Measurements from ENCODE around the gene CEP43.
A peak's percentile ranks its signal among the peaks of the same experiment; 100 is the strongest.

The CEP43 gene

DNA sequence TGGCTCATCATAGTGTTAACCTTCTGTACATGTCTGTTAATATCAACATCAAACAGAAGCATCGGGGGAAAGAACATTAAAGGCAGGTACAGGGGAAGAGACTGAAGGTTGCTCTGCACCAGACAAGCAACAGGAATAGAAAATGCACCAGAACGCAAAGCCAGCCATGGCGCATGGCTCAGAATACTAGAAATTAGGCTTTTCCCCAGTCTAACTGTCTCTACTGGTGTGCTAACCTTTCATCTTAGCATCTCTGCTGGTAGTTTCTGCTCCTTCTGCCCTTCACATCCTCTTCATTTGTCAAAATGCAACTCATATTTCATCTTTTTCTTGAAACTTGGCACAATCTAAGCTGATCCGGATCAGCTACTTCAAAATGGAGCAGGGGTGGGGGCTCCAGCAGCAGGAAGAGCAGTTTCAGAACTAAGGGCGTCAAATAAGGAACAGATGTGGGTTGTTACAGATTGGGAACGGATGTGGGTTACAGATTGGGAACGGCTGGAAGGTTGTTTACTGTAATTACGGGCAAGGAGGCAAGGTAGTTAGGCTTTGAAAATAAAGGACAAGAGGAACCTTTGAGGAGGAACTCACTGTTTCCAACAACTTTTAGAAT is 29.7 kb upstream of the CEP43 start:
- DNase-seq: no peak

DNA sequence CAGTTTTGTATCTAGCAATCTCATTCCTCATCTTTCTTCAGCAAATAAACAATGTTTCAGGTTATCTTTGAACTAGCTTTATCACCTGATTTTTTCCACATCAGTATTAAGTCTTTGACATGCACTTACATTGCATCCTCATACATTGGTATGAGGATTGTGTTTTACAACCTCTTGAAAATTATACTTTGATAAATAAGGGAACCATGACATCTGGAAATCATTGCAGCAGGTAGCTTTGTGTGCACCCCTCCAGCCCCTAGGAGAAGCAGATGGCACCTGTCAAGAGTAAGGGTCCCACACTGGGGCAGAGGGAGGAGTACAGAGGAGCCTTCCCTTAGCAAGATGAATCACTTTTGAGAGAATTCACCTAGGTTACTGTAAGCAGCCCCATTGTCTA is 29.1 kb upstream of the CEP43 start:
- no peak for DNase-seq

DNA sequence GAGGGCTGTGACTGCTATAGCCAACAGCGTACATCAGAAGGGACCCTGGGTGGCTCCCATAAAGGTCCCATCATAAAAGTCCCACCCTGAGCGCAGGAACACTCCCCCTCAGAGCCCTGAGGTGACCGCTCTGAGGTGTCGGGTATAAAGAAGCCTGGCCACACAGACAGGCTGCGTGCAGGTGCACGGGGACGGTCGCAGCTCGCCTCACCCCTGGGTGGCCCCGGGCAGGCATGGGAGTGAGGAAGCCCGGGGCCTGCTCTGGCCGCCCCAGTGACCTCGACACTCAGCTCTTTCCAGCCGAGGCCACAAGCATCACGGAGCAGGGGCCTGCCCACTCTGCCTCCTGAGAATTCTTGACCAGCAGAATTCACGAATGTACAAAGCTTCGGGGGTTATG is 28.4 kb upstream of the CEP43 start:
- no peak for DNase-seq

DNA sequence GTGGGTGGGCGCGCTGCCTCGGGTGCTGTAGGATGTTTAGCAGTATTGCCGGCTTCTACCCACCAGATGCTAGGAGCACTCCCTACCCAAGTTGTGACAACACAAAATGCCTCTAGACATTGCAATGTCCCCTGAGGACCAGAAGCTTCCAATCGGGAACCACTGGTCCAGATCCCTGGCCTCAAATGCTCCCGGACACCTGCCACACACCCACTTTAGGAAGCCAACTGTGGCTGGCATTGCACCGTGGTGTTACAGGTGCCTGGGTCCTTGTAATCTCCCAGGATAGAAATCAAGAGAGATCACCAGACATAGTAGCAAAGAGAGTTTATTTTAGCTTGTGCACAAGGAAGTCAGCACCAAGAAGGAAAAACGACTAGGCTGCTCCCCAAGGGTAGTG is 27.9 kb upstream of the CEP43 start:
- DNase-seq: no peak

DNA sequence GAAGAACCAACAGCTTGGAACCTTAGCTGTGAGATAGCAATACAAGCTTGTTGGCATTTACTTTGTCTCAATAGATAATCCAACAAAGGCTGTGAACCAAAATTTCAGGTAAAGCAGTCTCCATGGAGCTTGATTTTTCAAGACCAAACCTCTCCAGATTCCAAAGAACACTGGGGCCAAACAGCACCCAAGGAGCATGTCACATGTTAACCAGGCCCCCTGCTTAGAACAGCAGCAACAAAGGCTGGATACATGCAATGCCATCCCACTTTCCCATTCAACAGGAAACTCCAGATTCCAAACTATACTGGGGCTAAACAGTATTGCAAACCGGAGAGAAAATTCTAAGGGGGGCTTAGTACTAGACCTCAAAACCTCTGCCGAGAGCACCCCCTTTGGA is 27.1 kb upstream of the CEP43 start:
- DNase-seq: no peak

DNA sequence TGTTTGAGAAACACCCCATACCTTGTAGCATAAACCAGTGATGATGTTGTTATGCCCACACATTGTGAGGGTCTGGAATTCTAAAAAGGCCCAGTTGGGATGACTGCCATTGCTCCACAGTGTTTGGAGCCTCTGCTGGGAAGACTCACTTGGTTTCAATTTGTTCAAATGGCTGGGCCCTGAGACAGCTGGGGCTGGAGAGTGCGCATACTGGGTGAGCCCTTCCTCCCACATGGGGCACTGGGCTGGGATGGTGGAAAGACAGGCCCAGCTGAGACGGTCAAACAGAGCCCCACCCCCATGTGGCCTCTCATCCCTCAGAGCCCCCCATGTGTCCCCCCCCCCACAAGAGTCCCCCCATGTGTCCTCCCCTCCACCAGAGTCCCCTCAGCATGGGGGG is 22.6 kb upstream of the CEP43 start:
- no peak for DNase-seq

DNA sequence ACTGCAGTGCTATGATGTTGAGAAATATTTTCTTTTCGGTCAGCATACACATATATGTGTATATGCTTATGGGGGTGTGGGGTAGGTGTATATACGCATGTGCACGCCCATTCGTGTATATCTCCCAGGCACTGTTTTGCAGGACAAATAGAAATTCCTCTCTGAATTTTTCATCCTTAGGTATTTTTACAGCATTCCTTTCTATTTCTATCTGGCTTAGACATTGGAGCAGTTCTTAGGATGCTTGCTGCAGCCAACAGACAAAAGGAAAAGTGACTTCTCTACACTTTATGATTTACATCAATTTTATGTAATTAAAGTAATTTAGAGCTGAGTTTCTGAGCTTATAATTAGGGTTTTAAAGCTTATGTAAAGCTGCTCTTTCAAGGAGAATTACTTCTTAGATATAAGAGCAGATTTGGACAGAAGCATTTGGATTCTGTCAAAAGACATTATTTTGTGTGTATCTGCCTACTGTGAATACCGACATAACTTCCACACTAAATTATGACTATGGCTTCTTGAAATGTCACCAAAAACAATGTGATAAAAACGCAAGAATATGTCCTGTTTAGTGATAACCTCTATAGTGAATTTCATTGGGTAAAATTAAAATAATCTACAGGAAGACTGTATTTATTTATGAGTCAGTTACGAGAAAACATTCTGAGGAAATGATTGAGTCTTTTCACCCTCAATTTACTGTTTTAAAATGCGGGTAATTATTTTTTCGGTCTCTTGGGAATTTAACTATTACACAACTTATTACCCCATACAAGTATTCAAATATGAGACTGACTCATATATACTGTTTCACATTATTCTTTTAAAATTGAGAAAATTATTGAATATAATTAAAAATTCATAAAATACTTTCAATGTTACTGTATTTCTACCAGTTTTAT is 21.3 kb upstream of the CEP43 start:
- no peak for DNase-seq

DNA sequence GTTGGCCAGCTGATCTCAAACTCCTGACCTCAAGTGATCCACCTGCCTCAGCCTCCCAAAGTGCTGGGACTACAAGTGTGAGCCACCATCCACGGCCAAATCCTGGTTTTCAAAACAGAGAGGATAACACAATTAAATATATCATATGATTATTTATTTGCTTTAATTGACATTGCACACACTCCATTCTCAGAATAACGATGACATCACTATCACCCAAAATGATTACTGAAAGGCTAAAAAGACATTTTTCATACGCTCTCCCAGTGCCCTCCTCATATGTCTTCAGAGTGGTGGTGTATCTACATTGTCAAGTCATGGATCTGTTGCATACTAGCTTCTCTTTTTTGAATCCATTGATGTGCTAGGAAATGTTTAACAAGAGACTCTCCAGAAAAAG is 18.5 kb upstream of the CEP43 start:
- DNase-seq: no peak

DNA sequence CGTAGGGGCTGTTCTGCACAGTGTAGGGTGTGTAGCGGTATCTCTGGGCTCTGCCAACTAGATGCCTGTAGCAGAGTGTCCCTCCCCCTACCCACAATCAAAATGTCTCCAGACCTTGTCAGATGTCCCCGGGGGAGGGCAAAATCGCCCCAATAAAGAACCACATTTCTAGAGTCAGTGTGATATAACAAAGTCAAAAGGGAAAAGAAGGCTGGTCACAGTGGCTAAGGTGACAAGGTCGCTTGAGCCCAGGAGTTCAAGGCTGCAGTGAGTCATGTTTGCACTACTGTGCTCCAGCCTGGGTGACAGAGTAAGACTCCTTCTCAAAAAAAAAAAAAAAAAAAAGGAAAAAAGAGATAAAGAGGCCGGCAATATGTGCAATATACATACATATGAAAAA is 11.7 kb upstream of the CEP43 start:
- DNase-seq: no peak

DNA sequence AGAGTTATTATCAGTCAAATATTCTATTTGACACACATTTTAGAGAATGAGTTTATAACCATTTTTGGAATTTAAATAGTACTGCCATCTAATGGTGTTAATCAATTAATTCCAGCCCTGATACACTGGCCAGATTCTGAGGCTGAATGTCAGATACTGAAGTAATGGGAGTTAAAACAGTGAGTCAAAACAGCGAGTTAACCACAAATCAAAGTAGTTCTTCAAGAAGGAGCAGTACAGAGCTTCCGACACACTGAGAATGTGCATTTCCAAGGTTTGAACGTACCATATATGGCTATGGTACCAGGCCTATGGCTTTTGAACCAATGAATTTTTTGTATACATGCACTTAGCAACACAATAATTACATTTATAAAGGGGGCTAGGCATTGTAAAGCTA is 11.3 kb upstream of the CEP43 start:
- DNase-seq: no peak

DNA sequence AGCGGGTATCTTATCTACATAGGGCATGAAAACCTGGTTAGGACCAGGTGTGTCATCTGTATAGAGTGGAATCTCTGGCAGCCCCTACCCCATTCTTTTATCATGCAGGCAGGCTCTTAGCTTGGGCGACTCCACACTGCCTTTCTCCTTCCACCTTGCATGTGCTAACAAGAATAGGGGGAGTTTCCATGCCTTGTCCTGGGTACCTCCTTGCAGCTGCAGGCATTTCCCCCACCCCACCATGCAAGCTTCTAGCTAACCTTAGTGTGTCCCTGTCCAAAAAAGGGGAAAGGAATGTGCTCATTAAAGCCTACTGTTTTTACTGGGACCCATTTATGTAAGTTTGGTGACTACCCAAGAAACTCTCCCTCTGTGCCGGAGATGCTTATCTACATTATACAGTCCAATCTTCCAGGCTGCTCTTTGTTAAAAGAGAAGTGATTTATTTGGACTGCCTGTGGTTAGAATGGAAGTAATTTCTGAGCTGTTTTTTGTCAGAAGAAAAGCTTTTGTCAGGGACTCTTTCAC is 10.5 kb upstream of the CEP43 start:
- no peak for DNase-seq

DNA sequence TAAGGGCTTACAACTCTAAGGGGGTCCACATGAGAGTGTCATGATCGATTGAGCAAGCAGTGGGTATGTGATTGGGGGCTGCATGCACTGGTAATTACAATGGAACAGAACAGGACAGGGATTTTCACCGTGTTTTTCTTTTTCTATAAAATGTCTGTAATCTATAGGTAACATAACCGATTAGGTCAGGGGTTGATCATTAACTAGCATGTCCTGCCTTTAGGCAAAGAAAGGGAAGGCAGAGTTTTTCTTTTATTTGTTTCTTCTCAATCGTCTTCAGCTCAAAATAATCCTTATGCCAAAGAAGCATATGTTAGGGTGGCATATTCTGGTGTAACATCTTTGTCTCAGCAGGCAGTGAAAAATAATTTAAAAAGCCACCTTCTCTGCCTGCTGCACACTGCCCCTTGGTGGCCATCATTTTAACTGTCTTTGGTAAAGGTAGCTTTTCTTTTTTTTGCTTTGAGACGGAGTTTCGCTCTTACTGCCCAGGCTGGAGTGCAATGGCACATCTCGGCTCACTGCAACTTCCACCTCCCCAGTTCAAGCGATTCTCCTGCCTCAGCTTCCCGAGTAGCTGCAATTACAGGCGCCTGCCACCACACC is 9.7 kb upstream of the CEP43 start:
- no peak for DNase-seq

DNA sequence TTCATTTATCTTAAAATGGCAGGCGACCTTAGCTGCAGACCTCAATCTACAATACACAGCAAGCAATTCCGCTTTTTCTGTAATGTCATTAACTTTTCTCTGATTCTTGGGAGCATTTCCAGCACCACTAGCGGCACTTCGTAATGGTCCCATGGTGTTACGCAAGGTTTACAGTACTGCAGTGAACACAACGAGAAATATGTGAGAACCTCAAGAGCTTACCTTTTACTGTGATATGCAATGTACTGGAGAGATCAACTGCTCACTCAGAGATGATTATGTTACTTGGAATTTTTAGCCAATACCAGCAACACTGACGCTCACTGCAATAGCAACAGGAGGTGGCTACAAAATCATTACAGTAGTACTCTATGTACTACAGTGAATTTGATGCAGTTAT is 2.8 kb upstream of the CEP43 start:
- no peak for DNase-seq

DNA sequence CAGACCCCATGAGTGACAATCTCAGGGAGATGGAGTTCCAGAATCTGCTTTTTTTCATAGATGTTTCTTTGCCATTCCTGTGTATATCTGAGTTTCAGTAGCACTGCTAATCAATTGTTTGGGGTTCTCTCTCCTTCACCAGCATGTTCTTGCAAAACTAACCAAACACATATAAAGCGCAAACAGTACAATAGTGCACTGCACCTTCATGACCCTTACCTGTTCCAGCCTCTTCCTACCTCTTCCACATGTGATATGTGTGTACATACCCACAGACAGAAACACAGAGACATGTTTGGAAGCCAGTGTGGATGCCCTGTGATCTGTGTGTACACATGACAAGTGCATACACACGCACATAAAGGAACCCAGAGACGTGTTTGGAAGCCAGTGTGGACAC is 1.8 kb upstream of the CEP43 start:
- DNase-seq: no peak

DNA sequence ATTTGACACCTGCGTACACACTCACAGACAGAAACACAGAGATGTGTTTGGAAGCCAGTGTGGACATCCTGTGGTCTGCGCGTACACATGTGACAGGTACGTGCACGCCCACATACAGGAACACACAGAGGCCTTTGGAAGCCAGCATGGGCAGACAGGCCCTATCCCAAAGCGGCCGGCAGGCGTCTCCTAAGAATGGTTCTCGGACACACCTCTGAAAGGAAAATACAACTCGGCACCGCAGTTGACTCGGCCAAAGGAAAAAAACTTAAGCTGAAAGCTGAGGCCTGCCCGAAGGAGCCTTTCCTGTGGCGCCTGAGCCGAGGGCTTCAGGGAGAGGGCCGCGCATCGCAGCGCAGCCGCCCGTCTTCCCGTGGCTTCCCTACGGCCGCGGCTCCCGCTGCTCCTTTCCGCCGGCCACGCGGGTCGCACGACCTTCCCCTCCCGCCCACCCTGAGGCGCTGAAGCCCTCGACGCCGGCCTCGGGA is 1.4 kb upstream of the CEP43 start:
- peak; percentile 16 for DNase-seq

DNA sequence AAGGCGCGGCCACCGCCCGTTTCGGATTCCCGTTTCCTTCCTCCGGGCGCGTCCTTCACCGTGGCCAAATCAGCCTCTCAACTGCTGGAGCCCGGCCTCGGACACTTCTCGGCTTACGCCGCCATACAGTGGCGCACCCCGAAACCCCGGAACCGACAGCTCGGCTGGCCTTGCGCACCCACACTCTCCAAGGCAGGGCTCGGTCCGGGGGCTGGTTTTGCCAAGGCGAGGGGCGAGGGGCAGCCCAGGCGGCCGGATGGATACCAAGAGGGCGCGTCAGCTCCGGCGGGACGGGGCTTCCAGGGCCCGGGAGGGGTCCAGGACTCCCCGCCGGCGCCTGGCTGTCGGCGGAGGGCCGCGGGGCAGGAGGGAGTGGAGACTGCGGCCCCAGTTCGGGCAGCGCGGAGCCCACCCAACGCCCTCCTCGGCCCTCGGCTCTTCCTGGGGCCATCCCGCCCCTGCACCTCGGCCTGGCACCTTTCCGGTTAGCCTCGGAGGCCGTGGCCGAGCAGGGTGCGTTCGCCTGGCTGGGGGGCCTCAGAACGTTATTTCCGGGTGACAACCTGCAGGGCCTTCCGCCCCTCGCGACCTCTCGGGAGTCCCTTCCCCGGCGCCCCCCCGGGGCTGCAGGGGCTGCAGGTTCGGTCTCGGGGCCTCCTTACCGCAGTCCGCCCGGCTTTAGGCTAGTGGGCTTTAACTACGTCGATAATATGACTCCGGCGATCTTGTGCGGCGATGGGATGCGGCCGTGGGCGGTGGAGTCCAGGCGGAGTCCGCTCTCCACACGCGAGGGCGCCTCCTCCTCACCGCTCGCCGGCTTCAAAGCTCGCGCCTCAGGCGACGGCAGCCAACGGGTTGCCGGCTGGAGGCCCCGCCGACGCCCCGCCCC is 697 bp upstream of the CEP43 start:
- DNase-seq: no peak

DNA sequence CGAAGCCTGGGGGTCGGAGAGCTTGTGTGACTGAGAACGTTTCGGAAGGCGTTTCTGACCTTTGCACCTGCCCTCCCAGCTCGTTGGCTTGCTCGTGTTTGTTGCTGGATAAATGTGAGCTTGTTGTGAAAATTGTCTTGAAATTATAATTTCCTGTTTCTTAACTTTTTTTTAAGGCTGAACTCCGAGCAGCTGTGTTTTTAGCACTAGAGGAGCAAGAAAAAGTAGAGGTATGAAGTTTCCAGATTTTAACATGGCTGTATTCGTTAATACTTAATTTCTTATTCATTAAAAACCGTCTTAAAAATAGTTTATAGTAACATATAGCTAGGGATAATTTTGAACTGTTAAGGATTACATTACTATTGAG is 672 bp downstream of the CEP43 start:
- no peak for DNase-seq

DNA sequence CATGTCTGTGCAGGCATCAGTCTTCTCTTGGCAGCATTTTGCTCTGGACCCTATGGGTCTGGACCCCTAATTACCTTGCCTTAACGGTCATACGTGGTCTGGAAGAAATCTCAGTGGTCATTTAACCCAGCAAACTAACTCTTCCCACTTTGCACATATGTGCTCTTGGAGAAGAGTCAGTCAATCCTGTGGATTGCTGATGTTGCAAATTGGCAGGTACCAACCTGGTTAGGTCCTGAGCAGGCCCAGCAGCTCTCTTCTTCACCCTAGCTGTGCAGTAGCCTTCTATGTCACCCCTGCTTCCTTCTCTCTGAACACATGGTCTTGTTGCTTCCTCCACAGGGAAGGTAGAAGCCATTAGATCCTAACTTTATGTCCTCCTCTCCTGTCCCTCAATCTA is 1.6 kb downstream of the CEP43 start:
- no peak for DNase-seq

DNA sequence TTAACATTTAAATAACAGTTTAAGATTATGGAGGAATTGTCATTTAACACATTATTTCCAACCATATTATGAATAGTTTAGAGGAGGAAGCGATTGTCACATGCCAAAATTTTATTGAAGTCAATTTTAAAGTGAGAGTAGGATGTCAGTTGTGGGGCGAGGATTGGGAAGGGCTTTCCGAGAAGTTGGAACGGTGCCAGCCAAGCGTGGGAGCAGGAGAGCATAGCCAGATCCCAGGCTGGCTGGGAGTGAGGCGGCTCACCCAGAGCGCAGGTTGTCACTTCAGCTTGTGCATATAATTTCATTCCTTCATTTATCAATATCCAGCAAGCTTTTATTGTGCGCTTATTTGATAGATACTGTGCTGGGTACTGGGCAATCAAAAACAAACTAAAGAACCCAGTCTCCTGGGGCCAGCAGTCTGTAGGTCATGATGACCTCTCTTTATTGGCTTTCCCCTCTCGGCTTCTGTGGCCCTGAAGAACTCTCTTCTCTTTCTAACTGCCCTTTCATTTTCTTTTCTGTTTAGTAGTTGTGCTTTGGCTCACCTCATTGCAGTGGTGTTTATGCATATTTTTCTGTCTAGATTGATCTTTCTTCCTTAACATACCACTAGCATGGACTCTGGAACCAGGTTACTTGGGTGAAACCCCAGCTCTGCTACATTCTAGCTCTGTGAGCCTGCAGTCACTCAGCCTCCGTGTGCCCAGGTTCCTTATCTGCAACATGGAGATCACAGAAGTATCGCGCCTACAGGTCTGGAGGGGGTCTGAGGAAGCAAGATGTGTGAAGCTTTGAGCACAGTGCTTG is 6.4 kb downstream of the CEP43 start:
- DNase-seq: no peak

DNA sequence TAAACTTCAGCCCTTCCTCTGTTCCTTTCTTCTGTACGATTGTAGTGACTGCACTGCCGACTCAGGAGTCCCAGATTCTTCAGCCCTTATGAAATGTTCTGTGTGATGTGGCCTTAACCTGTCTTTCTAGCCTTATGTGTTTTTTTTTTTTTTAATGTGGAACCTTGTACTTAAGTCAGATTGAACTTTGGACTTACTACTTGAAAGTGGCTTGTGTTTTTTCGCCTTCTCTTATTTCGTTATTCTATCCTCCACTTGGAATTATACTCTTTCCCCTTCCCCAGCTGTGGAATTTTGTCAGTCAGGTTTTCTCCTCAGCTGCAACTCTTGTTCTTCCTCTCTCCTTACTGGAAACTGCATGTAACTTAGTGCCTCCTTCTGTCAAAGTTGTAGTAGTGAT is 8.8 kb downstream of the CEP43 start:
- DNase-seq: no peak

DNA sequence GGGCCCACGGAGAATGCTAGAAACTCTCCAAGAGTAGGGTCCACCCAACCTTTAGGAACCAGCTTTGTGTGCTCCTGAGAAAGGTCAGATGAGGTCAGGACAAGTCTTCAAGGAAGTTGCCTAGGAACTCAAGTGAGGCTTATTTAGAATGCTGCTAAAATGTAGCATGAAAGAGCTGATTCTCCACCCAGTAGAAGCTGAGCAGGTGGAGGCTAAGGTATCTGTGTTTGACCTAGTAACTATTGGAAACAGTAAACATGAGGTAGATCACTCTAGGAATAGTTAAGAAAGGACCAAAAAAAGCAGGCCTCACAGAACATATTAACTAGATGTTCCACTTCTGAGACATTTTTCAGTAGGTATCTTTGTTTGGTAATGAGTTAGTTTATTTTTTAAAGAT is 13.9 kb downstream of the CEP43 start:
- no peak for DNase-seq

DNA sequence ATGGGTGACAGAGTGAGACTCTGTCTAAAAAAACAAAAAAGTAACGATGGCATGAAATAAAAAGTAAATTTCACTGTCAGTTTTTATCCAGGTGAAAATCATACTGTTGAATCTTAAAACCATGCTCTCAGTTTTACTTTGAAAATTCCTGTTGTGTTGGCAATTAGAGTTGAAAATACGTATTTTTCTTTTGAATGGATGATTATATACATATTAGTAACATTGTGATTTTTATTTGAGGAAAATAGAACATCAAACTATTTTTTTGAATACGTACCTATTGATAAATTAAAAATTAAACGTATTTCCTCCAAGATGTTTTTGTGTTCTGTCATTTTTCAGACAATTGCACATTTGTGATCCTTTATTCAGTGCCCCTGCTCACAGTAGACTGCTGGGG is 14.7 kb downstream of the CEP43 start:
- DNase-seq: no peak

Measured in T1000 (cell line).